GM23248 (cell line): ENCODE measurements around the gene LNX2.

Experiments used
- EZH2 ChIP-seq: fragments of 200-600 bp; sonication (generic); IDR thresholded peaks from 2 replicates; pipeline ENCODE4 v1.6.1; 2018; ENCODE audit warnings: antibody characterized with exemption, mild to moderate bottlenecking; ENCODE audit not compliant: insufficient read depth, poor library complexity, severe bottlenecking
- EZH2phosphoT487 ChIP-seq: fragments of 200-600 bp; sonication (generic); IDR thresholded peaks from 2 replicates; pipeline ENCODE4 v1.6.1; 2018; ENCODE audit warnings: antibody characterized with exemption, moderate library complexity, mild to moderate bottlenecking, low read depth; ENCODE audit not compliant: insufficient read depth

DNA sequence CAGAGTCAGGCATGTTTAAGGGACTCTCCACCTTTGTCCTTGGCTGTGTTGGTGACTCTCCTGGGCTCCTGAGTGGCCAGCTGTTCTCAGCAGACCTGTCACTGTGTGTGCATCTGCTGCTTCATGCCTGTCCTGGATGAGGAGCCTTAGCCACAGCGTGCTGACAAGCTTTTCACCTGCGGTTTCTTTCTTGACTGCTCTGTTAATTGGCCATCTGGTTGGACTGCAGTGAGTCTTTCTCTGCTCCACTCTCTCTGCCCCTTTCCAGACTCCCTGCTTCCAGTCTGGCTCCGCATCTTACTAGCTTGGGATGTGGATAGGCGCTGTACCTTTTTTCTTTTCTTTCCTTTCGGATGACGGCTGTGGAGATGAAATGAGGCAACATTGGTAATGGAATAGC, 40.2 kb upstream of the LNX2 start:
- no peak for TF ChIP-seq EZH2phosphoT487
- TF ChIP-seq EZH2 = no peak
